GM21367 (cell line): ENCODE measurements around the gene SLC25A41.
"Not testable (repeated sequence)": the region's sequence is repeated elsewhere in the genome, so short reads cannot be mapped to it uniquely, and the experiment has no call there.

ENCODE experiments used
- ATAC-seq: cut with Tn5 transposase; IDR thresholded peaks from one replicate; pipeline ENCODE4 v1.9.1; 2021; ENCODE audit not compliant: unreplicated experiment

The SLC25A41 gene

DNA sequence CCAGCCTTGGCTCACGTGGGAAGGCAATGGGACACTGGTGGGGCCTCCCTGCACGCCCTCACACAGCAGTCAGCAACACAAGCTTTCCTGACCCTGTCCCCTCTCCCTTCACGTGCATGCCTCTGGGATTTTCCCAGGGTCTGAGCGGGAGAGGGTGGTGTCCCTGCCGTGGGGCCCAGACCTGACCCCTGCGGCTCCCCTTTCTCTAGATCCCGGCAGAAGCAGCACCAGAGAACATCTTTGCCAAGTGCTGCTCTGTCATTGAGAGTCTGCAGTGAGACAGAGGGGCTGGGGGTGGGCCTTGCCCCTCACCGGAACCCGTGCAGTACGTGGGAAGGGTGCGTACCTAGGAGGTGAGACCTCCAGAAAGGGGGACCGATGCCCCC, 21.5 kb downstream of the SLC25A41 start:
- no peak for ATAC-seq

GRCh38 chr19:6409346-6409745, 24.2 kb downstream of the SLC25A41 start:
- ATAC-seq = no peak

DNA sequence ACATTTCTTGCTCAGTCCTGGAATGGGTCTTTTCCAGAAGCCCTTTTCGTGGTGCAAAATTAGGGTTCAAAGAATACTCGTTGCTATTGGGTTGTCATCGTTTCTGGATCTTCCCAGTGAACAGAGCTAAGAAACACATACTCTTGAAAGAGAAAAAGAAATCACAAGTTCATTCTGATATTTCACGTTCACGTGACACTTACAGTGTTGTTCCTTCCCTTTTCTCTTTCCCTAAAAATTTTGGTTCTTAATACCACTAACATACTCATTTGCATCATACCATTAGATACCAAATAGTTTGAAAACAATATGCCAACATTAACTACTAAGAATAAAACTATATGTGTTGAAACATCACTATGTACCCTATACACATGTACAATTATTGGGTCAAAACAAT, 27.2 kb downstream of the SLC25A41 start:
- no peak for ATAC-seq

DNA sequence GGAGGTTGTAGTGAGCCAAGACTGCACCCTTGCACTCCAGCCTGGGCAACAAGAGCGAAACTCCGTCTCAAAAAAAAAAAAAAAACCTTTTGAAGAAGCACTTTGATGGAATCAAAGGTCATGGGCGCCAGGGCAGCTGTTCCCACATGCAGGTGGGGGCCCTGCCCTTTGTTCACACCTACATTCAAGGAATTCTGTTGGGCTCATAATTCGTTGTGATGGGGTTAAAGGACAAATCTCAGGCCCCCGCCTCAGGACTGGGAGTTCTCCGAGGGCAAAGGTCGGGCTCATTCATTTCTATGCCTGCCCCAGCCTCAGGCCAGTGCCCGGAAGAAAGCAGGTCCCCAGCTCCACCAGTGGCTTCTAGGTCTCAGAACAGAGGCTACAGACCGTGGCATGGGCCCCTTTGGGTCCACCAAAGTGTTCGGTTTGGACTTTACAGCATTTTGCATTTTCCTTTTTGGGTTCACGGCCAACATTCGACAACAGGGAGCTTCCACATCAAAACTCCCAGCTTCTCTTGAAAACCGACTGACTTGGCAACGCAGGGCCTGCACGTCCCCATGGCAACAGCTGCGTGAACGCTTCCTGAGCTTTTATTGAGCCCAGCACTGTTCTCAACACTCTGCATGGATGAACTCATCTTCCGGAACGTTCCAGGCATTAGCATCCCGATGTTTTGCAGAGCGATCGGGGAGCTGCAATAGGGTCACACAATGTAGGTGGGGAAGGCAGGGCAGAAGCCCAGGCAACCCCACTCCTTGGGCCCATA, 30.5 kb downstream of the SLC25A41 start:
- ATAC-seq = no peak

GRCh38 chr19:6402058-6402457, 31.5 kb downstream of the SLC25A41 start:
- ATAC-seq = no peak

GRCh38 chr19:6400062-6400944, 33.3 kb downstream of the SLC25A41 start:
- not testable (repeated sequence) for ATAC-seq

- no peak for ATAC-seq
Measured at GRCh38 chr19:6396305-6396704, 37.3 kb downstream of the SLC25A41 start.

- no peak for ATAC-seq
Measured at GRCh38 chr19:6394831-6395230, 38.7 kb downstream of the SLC25A41 start.

GRCh38 chr19:6393983-6394412, 39.6 kb downstream of the SLC25A41 start:
- no peak for ATAC-seq

DNA sequence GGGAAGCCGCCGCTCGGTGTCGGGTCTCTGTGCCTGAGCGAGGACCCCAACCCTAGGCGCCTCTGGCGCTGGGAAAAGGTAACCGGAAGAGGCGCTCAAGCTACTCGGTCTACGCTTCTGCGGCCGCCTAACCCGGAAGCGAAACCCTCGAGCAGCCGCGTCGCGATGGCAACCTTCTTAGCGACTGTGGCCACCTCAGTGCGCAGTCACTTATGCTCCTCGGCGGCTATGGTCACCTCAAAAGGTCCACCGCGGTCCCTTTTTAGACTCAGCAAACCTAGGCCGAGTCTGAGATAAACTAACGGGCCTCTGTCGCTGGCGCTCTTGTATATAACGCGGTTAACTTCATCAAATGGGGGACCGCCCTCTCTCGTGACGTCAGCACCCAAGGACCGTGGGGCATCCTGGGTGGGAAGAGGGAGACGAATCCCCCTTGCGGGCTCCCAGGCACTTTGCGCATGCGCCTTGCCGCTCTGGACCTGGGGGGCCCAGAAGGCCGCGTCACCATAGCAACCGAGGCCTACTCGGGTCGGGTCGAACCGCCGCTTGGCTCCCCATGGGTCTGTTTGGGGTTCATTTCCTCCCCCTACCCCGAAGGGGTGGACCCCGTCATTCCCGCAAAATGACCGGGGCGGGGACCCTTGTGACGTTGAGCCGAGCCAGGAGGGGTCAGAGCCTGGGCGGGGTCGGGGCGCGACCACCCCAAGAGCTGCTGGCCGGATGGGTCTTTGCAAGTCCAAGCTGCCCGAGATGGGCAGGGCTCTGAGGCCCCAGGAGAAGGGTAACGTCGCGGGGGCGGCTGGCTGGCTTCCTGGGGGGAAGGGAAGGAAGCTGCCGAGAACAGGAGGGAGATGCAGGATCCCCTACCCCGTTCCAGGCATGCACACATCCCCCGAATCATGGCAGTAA, 40.2 kb downstream of the SLC25A41 start, which contains the start of gene GTF2F1:
GTF2F1 (minus strand) TSS at position 91 of the 909 bp plus-strand sequence. CDS start 169 bp downstream, outside the sequence.
- peak; percentile 54 for ATAC-seq

- ATAC-seq = no peak
Measured at GRCh38 chr19:6392221-6393073, 41.1 kb downstream of the SLC25A41 start.

DNA sequence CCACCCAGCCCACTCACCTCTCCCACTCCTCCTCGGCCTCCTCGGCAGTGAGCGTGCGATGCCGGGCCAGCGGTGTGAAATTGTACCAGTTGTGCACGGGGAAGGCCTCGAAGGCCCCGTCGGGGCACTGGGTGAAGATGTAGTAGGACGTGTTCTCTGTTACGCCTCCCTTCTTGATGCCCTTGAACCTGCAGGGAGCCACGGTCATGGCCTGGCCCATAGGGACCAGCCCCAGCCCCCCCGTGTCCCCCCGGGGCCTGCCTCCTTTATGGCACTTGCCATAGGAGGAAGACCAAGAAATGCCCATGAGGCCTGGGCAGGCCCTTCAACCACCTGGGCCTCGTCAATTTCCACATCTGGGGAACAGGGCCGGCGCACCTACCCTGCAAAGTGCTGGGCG, 46.2 kb downstream of the SLC25A41 start:
- no peak for ATAC-seq

DNA sequence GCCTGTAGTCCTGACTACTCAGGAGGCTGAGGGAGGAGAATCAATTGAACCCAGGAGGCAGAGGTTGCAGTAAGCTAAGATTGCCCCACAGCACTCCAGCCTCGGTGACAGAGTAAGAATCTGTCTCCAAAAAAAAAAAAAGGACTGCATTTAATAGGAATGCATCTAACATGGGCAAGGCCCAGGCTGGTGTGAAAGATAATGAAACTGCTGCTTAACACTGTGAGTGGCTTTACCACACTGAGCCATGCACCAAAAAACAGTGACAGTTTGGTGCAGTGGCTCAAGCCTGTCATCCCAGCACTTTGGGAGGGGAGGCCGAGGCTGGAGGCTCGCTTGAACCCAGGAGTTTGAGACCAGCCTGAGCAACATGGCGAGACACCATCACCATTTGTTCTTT, 49.2 kb downstream of the SLC25A41 start:
- no peak for ATAC-seq

- ATAC-seq = no peak
Measured at GRCh38 chr19:6383188-6383587, 50.4 kb downstream of the SLC25A41 start.

GRCh38 chr19:6381030-6381750, 52.4 kb downstream of the SLC25A41 start:
- no peak for ATAC-seq

GRCh38 chr19:6379744-6380143, 53.8 kb downstream of the SLC25A41 start:
- ATAC-seq = no peak

GRCh38 chr19:6378486-6378885, 55.1 kb downstream of the SLC25A41 start:
- no peak for ATAC-seq

DNA sequence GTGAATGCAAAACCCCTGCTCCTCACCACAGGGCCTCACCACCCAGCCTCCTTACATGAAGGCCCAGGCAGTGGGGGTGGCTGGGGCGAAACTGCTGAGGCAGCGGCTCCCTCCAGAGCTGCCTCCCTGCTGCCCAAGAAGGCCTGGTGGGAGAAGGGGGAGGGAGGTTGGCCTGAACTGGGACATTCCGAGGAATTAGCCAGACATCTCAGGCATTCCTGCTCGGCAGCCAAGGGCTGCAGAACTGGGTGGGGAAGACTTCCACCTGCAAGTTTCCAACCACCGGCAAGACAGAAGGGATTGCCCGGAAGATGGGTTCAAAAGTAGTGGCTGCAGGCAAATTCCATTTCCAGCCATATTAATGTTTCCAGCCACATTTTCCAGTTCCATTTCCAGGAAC, 55.5 kb downstream of the SLC25A41 start:
- ATAC-seq = no peak

GRCh38 chr19:6376512-6377190, 56.9 kb downstream of the SLC25A41 start:
- no peak for ATAC-seq
